K562 (cell line): Measurements from ENCODE around the gene ABCC10. TPM values are rescaled to one million over a fixed set of nuclear protein-coding genes. Genes with fewer than 3 reads are reported as not detected.

Experiments
- ATAC-seq: fragments of 200-7000 bp; cut with Tn5 transposase; 3 replicates; pipeline ENCODE4 v1.9.1; 2020; ENCODE audit warnings: moderate library complexity
- BruUV-seq: library from RNA; stranded (reverse); fragments of 400-500 nt; replicated peaks from 2 replicates; lab custom pipeline; 2021; lab: Mats Ljungman, UMichigan
- CTCF ChIA-PET: fragments of 300-600 bp; formaldehyde crosslinking; extraction: SDS; loops from one replicate; lab custom pipeline; 2021; ENCODE audit warnings: low intra/inter-chr PET ratio; lab: Yijun Ruan, JAX
- POLR2A ChIA-PET: fragments of 300-600, 350-650 bp; sonication (Branson Sonifier 250); formaldehyde crosslinking; extraction: SDS; loops from one replicate; lab custom pipeline; 2021; ENCODE audit warnings: antibody characterized with exemption, inconsistent platforms; lab: Yijun Ruan, JAX
- DNase-seq, 4 experiments: peaks; one replicate each; pipeline versions ENCODE4 v3.0.0 to v3.0.0-alpha.2; 2011 to 2018; ENCODE audit warnings: low spot score in 3 of 4, mixed read lengths in 3 of 4; ENCODE audit errors: extremely low read depth in 1 of 4
- FAIRE-seq: peaks from 2 replicates; lab custom pipeline; 2011; peaks lifted over from hg19 to GRCh38; lab: Jason Lieb, UNC
- H2AFZ ChIP-seq: 2 replicates; pipeline ENCODE4 v1.6.0; 2011; ENCODE audit warnings: low read depth, low read length, control low read depth, inconsistent platforms
- H3K27ac ChIP-seq: fragments of 200-600 bp; 3 replicates; pipeline ENCODE4 v1.8.0; 2011; ENCODE audit warnings: low read depth, mild to moderate bottlenecking, control low read depth, inconsistent platforms, low read length, moderate library complexity, mixed read lengths; ENCODE audit errors: extremely low read depth
- H3K27me3 ChIP-seq, 2 experiments: fragments of 300-600 bp in 1 of 2; 2 replicates in 1 of 2; 3 replicates in 1 of 2; pipeline versions ENCODE4 v1.6.0 to v1.8.0; 2011; ENCODE audit warnings: inconsistent platforms in 2 of 2, low read length in 2 of 2, mild to moderate bottlenecking in 1 of 2, mixed read lengths in 1 of 2, moderate library complexity in 1 of 2; ENCODE audit not compliant: control insufficient read depth in 2 of 2, insufficient read depth in 2 of 2
- H3K36me3 ChIP-seq: fragments of 300-600 bp; 3 replicates; pipeline ENCODE4 v1.8.0; 2011; ENCODE audit warnings: mild to moderate bottlenecking, low read length, inconsistent platforms; ENCODE audit not compliant: control insufficient read depth, insufficient read depth
- H3K4me1 ChIP-seq, 2 experiments: fragments of 200-600 bp in 1 of 2; replicated peaks in 1 of 2; 2 replicates in 1 of 2; 3 replicates in 1 of 2; pipeline versions ENCODE4 v1.5.1 to v1.8.0; 2011; ENCODE audit warnings: inconsistent platforms in 2 of 2, low read length in 2 of 2, mild to moderate bottlenecking in 1 of 2, mixed read lengths in 1 of 2, moderate library complexity in 1 of 2; ENCODE audit not compliant: control insufficient read depth in 2 of 2, insufficient read depth in 2 of 2
- H3K4me2 ChIP-seq: 2 replicates; pipeline ENCODE4 v1.6.1; 2011; ENCODE audit warnings: low read length, control low read depth, inconsistent platforms, mixed read lengths; ENCODE audit not compliant: insufficient read depth
- H3K4me3 ChIP-seq: fragments of 200-600 bp; sonication (generic), shearing (Covaris generic); 2 replicates; pipeline ENCODE4 v1.5.1; 2016; ENCODE audit warnings: control low read depth, inconsistent platforms
- H3K79me2 ChIP-seq: fragments of 200-600 bp; 3 replicates; pipeline ENCODE4 v1.8.0; 2011; ENCODE audit warnings: low read length, inconsistent platforms; ENCODE audit not compliant: control insufficient read depth, insufficient read depth
- H3K9ac ChIP-seq, 2 experiments: 2 replicates each; pipeline versions ENCODE4 v1.6.0 to v1.6.1; 2011; ENCODE audit warnings: low read depth in 2 of 2, low read length in 2 of 2, control low read depth in 1 of 2, inconsistent platforms in 1 of 2, mild to moderate bottlenecking in 1 of 2, mixed read lengths in 1 of 2; ENCODE audit not compliant: insufficient read depth in 1 of 2
- H3K9me1 ChIP-seq: one replicate; pipeline ENCODE4 v1.6.0; 2011; ENCODE audit warnings: inconsistent platforms, mild to moderate bottlenecking, low read length, moderate library complexity; ENCODE audit not compliant: control insufficient read depth, insufficient read depth
- H3K9me3 ChIP-seq: replicated peaks from 2 replicates; pipeline ENCODE4 v1.5.1; 2011; ENCODE audit warnings: low read depth, low read length, inconsistent platforms; ENCODE audit not compliant: control insufficient read depth, insufficient read depth
- H4K20me1 ChIP-seq: replicated peaks from 2 replicates; pipeline ENCODE4 v1.6.1; 2011; ENCODE audit warnings: low read length, inconsistent platforms, mixed read lengths; ENCODE audit not compliant: control insufficient read depth, insufficient read depth
- BRD4 ChIP-seq: fragments of 200-600 bp; sonication (generic); IDR thresholded peaks from 2 replicates; pipeline ENCODE4 v1.6.1; 2017; ENCODE audit warnings: inconsistent platforms
- CBX5 ChIP-seq: IDR thresholded peaks from 2 replicates; pipeline ENCODE4 v1.6.1; 2014; ENCODE audit warnings: low read depth, borderline replicate concordance
- NR2C1 ChIP-seq, 2 experiments: fragments of 450-650 bp; IDR thresholded peaks; 2 replicates each; pipeline ENCODE4 v1.6.1; 2017; ENCODE audit warnings: mild to moderate bottlenecking in 2 of 2, antibody characterized with exemption in 1 of 2, inconsistent platforms in 1 of 2, missing compliant biosample characterization in 1 of 2, missing genetic modification characterization in 1 of 2
- NUFIP1 ChIP-seq: fragments of 450-650 bp; IDR thresholded peaks from 2 replicates; pipeline ENCODE4 v1.6.1; 2018; ENCODE audit not compliant: partially characterized antibody
- SAFB2 ChIP-seq: fragments of 200-400 bp; formaldehyde crosslinking; IDR thresholded peaks from 2 replicates; pipeline ENCODE4 v1.6.1; 2018; ENCODE audit warnings: borderline replicate concordance, low read length, low read depth, moderate library complexity; ENCODE audit not compliant: severe bottlenecking
- SIRT6 ChIP-seq: IDR thresholded peaks from one replicate; pipeline ENCODE4 v1.6.1; 2012; ENCODE audit warnings: low read depth, mild to moderate bottlenecking, control low read depth, inconsistent platforms, low read length, moderate library complexity
- SRF ChIP-seq, 2 experiments: fragments of 250-450, 450-650 bp in 1 of 2; sonication (Bioruptor Pico) in 1 of 2; sonication (generic) in 1 of 2; formaldehyde crosslinking; IDR thresholded peaks; 2 replicates each; pipeline versions ENCODE4 v1.5.0 to v1.5.1; 2020 to 2022; ENCODE audit warnings: mild to moderate bottlenecking in 1 of 2, missing genetic modification reagents in 1 of 2
- ZNF311 ChIP-seq: fragments of 250-450 bp; sonication (Bioruptor Pico); IDR thresholded peaks from 2 replicates; pipeline ENCODE4 v1.4.0; 2020; ENCODE audit warnings: mild to moderate bottlenecking, moderate library complexity
- ZNF717 ChIP-seq: fragments of 250-450 bp; sonication (Bioruptor Pico); IDR thresholded peaks from 2 replicates; pipeline ENCODE4 v1.5.0; 2021
- WGBS: fragments of 100-300 bp; shearing (Covaris generic); methylation state at CpG from one replicate; pipeline ENCODE4 v1.1.6; 2016; ENCODE audit warnings: low coverage, mixed read lengths; ENCODE audit not compliant: insufficient coverage; ENCODE audit errors: missing lambda C conversion rate; 5-methylcytosine and 5-hydroxymethylcytosine counted together
- in situ Hi-C: fragments of 300-500 bp; cut with MboI; formaldehyde crosslinking; loops from 4 replicates; pipeline ENCODE4 v1.15.0; 2018; ENCODE audit warnings: inconsistent platforms, mixed read lengths
- intact Hi-C: fragments of 100-400 bp; cut with micrococcal nuclease; formaldehyde crosslinking; loops from 2 replicates; pipeline ENCODE4 v1.14.2; 2022
- polyA plus RNA-seq, 8 experiments: library from polyadenylated mRNA; depleted of rRNA in 4 of 8; stranded (reverse) in 5 of 8; unstranded in 3 of 8; fragments of >200 nt; fragmentation: Nextera tagmentation in 2 of 8; fragmentation: Illumina TruSeq in 1 of 8; extraction: Ambion mirVana in 2 of 8; extraction: Trizol in 1 of 8; gene quantifications; 2 replicates each; pipeline versions ENCODE4 v1.2.1 to v1.2.3, GENCODE V29; 2011 to 2014; ENCODE audit warnings: inconsistent platforms in 1 of 8, missing spikeins in 1 of 8
- total RNA-seq, 7 experiments: library from RNA; depleted of rRNA in 6 of 7; stranded (reverse); fragments of >200 nt in 6 of 7; fragmentation: Illumina TruSeq in 2 of 7; extraction: Trizol in 2 of 7; gene quantifications; 2 replicates each; pipeline versions ENCODE4 v1.2.1 to v1.2.3, GENCODE V29; 2011 to 2021; ENCODE audit warnings: low replicate concordance in 1 of 7
- TF ChIP-seq, protein P1 (sequence below): fragments of 250-450 bp; sonication (Bioruptor Pico); IDR thresholded peaks from 2 replicates; pipeline ENCODE4 v1.9.0; 2021; ENCODE audit warnings: mild to moderate bottlenecking, inconsistent platforms
- TF ChIP-seq, protein P2 (sequence below): fragments of 450-650 bp; IDR thresholded peaks from 2 replicates; pipeline ENCODE4 v1.6.1; 2018; ENCODE audit not compliant: partially characterized antibody

ABCC10 gene
- total and polyA plus RNA-seq, 9 of the 15 experiments (the other 6 are each of a cell fraction or from before 2014, with no cell fraction given) = 2.4 to 29.1 (median 13.7) TPM

DNA sequence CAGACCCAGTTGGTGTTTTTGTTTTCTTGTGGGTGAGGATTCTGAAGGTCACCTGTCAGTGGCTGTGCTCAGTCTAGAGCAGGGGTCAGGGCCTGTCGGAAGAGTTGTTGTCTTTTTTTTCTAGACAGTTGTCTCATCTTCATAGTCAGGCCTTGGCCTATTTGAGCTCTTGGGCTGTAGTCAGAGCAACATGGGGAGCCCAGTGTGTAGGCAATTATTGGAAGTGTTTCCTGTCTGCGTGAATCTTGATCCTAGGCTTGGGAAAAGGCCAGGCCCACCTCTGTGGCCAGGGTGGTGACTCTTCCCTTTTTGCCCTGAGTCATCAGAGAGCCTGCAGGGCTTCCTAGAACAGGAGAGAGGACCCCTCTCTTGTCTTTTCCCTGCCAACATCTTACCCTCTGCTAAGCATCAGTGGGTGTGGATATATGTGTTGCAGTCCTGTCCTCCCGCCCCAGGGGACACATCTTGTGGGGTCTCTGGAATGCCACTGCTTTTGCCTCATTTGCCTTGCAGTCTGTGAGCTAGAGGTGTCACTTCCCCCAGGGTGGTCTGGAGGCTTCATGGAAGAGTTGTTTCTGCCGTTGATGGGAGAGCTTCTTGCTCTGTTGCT lies 61.4 kb downstream of the ABCC10 start (continued):
- TF ChIP-seq SIRT6 = no peak
- TF ChIP-seq, all 486 proteins: peak for 1

DNA sequence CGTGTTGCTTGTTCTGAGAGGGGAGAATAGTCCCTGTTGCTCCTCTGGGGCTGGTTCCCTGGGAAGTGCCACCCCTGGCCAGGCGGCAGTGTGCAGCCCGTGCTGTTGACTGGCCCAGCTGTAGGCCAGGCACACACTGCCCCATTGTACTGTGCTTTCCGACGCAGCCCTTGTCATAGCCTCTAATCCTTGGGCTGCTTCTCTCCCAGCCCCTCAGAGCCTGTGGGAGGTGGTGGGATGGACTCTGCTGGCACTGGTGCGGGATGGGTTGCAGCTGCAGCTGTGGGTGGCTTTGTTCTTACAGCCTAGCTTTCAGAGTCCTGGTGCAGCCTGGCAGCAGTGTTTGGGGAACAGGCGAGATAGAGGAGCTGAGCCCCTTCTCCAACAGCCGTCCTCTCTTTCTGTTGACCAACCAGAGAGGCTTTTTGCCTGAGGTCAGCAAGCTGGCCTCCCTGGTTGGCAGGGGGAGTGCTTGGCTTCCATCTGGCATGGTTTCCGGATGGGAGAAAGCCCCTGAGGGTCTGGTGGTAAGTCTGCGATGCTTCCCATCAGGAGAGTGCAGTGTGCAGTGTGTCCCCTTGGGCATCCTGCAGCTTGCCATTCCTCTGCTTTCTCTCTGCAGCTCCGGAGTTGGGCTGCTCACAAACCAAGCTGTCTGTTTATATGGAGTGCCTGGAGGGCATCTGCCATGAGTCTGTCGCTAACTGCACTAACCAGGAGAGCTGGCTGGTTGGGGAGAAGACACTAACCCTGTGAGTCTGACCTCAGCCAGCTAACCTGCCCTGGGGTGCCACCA lies 62.1 kb downstream of the ABCC10 start:
- ChIA-PET CTCF (no interaction called here), POLR2A (interaction anchor here (0.6 to 8.5 kb wide), 10 partner anchors 11 to 758 kb away, joined by 3 to 54 read pairs (median 3); partner anchors contain the start of genes DNPH1, KLHDC3, LRRC73 and MEA1)
- peaks cover 24% of the 10 kb centered on the region for H4K20me1 ChIP-seq
- peaks cover 9 to 19% of the 10 kb centered on the region in 2 experiments for H3K4me1 ChIP-seq
- H3K9ac ChIP-seq = peak overlapping the region in 1 of 2 experiments; percentile 68; a peak in 2 of 4 replicates
- H3K4me2 ChIP-seq = no peak overlapping the region
- intact Hi-C loops = no loop called here
- in situ Hi-C loops = loop anchor here (5.0 kb wide), 1 partner anchor 227 kb away; no protein-coding TSS in a partner anchor
- DNase-seq (no peak), ATAC-seq (no peak), FAIRE-seq (no peak)
- H3K9me3 ChIP-seq = no peaks in the 10 kb centered on the region
- H3K27me3 ChIP-seq = no peaks in the 10 kb centered on the region
- no peak overlapping the region for H3K4me3 ChIP-seq
- 80% methylated on average over 12 of the region's 12 CpGs for WGBS
- no peaks in the 10 kb centered on the region for H3K9me1 ChIP-seq
- no peak overlapping the region for H2AFZ ChIP-seq
- BruUV-seq = no TSS peak
- H3K36me3 ChIP-seq = peaks cover 4% of the 10 kb centered on the region; the same call in 1 of the 3 replicates
- no peak overlapping the region for H3K27ac ChIP-seq
- H3K79me2 ChIP-seq = 0 out of 3 replicates have a peak, but pooled peaks cover 3% of the 10 kb centered on the region
- no peak for TF ChIP-seq NUFIP1
- no peak for TF ChIP-seq NR2C1 (IDR thresholded peaks at IDR 0.05)
- TF ChIP-seq NR2C1 (tag; IDR thresholded peaks at IDR 0.05) = no peak
- TF ChIP-seq ZNF717 (CRISPR knock-in tag) = no peak
- no peak for TF ChIP-seq CBX5
- no peak for TF ChIP-seq ZNF311 (CRISPR knock-in tag)
- no peak for TF ChIP-seq SAFB2
- TF ChIP-seq, protein P1, sequence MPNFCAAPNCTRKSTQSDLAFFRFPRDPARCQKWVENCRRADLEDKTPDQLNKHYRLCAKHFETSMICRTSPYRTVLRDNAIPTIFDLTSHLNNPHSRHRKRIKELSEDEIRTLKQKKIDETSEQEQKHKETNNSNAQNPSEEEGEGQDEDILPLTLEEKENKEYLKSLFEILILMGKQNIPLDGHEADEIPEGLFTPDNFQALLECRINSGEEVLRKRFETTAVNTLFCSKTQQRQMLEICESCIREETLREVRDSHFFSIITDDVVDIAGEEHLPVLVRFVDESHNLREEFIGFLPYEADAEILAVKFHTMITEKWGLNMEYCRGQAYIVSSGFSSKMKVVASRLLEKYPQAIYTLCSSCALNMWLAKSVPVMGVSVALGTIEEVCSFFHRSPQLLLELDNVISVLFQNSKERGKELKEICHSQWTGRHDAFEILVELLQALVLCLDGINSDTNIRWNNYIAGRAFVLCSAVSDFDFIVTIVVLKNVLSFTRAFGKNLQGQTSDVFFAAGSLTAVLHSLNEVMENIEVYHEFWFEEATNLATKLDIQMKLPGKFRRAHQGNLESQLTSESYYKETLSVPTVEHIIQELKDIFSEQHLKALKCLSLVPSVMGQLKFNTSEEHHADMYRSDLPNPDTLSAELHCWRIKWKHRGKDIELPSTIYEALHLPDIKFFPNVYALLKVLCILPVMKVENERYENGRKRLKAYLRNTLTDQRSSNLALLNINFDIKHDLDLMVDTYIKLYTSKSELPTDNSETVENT = no peak
- TF ChIP-seq BRD4 = no peak
- no peak for TF ChIP-seq SRF (CRISPR knock-in tag; IDR thresholded peaks at IDR 0.05)
- TF ChIP-seq, protein P2, sequence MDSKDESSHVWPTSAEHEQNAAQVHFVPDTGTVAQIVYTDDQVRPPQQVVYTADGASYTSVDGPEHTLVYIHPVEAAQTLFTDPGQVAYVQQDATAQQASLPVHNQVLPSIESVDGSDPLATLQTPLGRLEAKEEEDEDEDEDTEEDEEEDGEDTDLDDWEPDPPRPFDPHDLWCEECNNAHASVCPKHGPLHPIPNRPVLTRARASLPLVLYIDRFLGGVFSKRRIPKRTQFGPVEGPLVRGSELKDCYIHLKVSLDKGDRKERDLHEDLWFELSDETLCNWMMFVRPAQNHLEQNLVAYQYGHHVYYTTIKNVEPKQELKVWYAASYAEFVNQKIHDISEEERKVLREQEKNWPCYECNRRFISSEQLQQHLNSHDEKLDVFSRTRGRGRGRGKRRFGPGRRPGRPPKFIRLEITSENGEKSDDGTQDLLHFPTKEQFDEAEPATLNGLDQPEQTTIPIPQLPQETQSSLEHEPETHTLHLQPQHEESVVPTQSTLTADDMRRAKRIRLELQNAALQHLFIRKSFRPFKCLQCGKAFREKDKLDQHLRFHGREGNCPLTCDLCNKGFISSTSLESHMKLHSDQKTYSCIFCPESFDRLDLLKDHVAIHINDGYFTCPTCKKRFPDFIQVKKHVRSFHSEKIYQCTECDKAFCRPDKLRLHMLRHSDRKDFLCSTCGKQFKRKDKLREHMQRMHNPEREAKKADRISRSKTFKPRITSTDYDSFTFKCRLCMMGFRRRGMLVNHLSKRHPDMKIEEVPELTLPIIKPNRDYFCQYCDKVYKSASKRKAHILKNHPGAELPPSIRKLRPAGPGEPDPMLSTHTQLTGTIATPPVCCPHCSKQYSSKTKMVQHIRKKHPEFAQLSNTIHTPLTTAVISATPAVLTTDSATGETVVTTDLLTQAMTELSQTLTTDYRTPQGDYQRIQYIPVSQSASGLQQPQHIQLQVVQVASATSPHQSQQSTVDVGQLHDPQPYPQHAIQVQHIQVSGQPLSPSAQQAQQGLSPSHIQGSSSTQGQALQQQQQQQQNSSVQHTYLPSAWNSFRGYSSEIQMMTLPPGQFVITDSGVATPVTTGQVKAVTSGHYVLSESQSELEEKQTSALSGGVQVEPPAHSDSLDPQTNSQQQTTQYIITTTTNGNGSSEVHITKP = no peak
